ENCODE measurements around the gene DOCK6.

DNA sequence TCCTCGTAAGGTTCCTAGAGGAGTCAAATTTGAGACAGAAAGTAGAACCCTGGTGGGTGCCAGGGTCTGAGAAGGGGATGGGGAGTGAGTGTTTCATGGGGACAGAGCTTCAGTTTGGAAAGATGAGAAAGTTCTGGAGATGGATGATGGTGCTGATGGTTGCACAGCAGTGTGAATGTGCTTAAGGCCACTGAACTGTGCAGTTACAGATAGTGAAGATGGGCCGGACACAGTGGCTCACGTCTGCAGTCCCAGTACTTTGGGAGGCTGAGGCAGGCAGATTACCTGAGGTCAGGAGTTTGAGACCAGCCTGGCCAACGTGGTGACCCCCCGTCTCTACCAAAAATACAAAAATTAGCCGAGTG lies 107.7 kb downstream of the DOCK6 start:
- TF ChIP-seq, protein P1, sequence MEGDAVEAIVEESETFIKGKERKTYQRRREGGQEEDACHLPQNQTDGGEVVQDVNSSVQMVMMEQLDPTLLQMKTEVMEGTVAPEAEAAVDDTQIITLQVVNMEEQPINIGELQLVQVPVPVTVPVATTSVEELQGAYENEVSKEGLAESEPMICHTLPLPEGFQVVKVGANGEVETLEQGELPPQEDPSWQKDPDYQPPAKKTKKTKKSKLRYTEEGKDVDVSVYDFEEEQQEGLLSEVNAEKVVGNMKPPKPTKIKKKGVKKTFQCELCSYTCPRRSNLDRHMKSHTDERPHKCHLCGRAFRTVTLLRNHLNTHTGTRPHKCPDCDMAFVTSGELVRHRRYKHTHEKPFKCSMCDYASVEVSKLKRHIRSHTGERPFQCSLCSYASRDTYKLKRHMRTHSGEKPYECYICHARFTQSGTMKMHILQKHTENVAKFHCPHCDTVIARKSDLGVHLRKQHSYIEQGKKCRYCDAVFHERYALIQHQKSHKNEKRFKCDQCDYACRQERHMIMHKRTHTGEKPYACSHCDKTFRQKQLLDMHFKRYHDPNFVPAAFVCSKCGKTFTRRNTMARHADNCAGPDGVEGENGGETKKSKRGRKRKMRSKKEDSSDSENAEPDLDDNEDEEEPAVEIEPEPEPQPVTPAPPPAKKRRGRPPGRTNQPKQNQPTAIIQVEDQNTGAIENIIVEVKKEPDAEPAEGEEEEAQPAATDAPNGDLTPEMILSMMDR (IDR thresholded peaks at IDR 0.05), result no peak
- no peak for TF ChIP-seq ZFX (IDR thresholded peaks at IDR 0.05; ENCODE audit: borderline replicate concordance)

Data from 22Rv1 (cell line).